Measurements from ENCODE around the gene SHISA5.

- no peak for TF ChIP-seq CTCF (IDR thresholded peaks at IDR 0.05 in 4 of 5, conservative IDR thresholded peaks at IDR 0.05 in 1 of 5)
- TF ChIP-seq POLR2A (IDR thresholded peaks at IDR 0.05), result no peak
These were observed 29.0 kb upstream of the SHISA5 start for GRCh38 chr3:48532977-48533337.

All from gastrocnemius medialis (tissue), 4 donors.